Effector memory CD4-positive, alpha-beta T cell (primary cell): ENCODE results near the gene PPL.

Source experiments
- DNase-seq, 3 donors: peaks; one replicate each; pipeline ENCODE4 v3.0.0-alpha.2; 2020
- H3K27ac ChIP-seq: 2 replicates; pipeline ENCODE4 v1.7.0; 2013; ENCODE audit warnings: mild to moderate bottlenecking, low read length, moderate library complexity; ENCODE audit not compliant: insufficient read depth, poor library complexity, severe bottlenecking
- H3K27me3 ChIP-seq: replicated peaks from 2 replicates; pipeline ENCODE4 v1.7.0; 2013; ENCODE audit warnings: mild to moderate bottlenecking, low read length; ENCODE audit not compliant: insufficient read depth, control insufficient read depth, poor library complexity, severe bottlenecking
- H3K36me3 ChIP-seq: 2 replicates; pipeline ENCODE4 v1.7.0; 2013; ENCODE audit warnings: mild to moderate bottlenecking, low read length, moderate library complexity; ENCODE audit not compliant: control insufficient read depth, insufficient read depth
- H3K4me1 ChIP-seq: 2 replicates; pipeline ENCODE4 v1.7.0; 2013; ENCODE audit warnings: low read length, mild to moderate bottlenecking; ENCODE audit not compliant: control insufficient read depth, insufficient read depth, poor library complexity, severe bottlenecking
- H3K4me3 ChIP-seq: 2 replicates; pipeline ENCODE4 v1.7.0; 2013; ENCODE audit warnings: low read length, low read depth, mild to moderate bottlenecking; ENCODE audit not compliant: insufficient read depth, poor library complexity, severe bottlenecking
- H3K9me3 ChIP-seq: 2 replicates; pipeline ENCODE4 v1.7.0; 2013; ENCODE audit warnings: mild to moderate bottlenecking, low read length, moderate library complexity; ENCODE audit not compliant: control insufficient read depth

Gene PPL

DNA sequence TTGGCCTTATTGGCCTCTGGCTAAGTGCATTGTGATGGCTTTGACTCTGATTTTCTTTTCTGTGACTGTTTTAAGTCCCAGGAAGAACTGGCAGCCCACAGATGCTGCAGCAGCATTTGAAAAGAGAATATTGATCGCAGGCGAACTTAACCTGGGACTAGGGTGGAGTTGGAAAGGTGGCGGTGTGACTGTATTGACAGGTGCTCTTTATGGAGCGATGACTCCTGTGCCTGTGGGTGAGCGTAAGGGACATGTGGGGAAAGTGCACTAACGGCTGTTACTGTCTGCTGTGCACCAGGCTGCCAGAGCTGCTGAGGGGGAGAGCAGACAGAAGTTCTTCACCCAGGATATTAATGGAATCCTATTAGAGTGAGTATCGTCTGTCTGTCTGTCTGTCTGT lies 68.4 kb downstream of the PPL start:
- DNase-seq, result no peak
- Histone ChIP-seq H3K4me1 (no peaks in the 10 kb centered on the region), H3K36me3 (peaks cover 59% of the 10 kb centered on the region), H3K9me3 (no peaks in the 10 kb centered on the region), H3K4me3 (no peak overlapping the region), H3K27ac (no peak overlapping the region), H3K27me3 (no peaks in the 10 kb centered on the region)

DNA sequence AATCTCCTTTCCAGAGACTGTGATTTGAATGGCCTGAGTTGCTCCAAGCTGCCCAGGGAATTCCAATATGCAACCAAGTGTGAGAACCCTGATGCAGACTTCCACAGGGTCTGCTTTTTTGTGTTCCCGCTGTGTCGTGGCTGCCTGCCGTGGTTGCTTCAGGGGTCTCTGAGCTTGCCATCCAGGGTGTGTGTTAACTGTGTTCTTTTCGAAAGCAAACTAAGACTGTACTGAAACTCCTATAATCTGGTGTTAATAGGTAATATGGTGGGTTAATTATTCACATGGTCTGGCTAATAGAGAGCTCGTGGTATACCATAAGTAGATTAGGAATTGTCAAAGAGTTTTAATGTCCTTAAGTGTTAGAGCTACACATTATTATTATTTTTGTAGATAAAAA lies 68.9 kb downstream of the PPL start:
- DNase-seq, result no peak
- Histone ChIP-seq H3K9me3 (no peaks in the 10 kb centered on the region), H3K36me3 (peaks cover 54% of the 10 kb centered on the region), H3K4me3 (no peak overlapping the region), H3K4me1 (no peaks in the 10 kb centered on the region), H3K27ac (no peak overlapping the region), H3K27me3 (no peaks in the 10 kb centered on the region)

DNA sequence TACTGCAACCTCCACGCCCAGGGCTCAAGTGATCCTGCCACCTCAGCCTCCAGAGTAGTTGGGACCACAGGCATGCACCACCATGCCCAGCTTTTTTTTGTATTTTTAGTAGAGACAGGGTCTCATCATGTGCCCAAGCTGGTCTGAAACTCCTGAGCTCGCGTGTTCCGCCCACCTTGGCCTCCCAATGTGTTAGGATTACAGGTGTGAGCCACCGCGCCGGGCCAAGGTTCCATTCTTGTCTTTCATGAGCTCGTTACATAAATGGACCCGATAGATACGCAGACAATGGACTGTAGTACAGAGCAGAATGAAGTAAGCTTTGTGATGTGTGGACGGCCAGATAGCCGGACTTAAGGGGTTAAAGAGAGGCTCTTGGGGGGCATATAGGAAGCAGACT lies 70.4 kb downstream of the PPL start:
- Histone ChIP-seq H3K36me3 (peaks cover 44% of the 10 kb centered on the region), H3K9me3 (no peaks in the 10 kb centered on the region), H3K4me1 (no peaks in the 10 kb centered on the region), H3K27ac (no peak overlapping the region), H3K27me3 (no peaks in the 10 kb centered on the region), H3K4me3 (no peak overlapping the region)
- DNase-seq, result no peak

DNA sequence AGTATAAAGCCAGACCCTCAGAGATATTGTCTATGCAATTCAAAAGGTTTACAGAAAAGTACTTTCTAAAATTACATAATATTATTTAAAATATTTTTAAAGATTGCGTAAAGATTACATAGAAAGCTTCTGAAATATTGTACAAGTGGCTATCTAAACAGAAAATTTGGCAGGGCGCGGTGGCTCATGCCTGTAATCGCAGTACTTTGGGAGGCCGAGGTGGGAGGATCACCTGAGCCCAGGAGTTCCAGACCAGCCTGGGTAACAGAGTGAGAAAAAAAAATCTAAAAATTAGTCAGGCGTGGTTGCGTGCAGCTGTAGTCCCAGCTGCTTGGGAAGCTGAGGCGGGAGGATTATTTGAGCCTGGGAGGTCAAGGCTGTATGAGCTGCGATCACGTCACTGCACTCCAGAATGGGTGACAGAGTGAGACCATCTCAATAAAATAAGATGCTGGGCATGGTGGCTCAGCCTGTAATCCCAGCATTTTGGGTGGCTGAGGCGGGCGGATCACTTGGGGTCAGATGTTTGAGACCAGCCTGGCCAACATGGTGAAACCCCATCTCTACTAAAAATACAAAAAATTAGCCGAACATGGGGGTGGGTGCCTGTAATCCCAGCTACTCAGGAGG lies 71.6 kb downstream of the PPL start:
- no peaks in the 10 kb centered on the region for H3K9me3 ChIP-seq
- H3K27ac ChIP-seq, result no peak overlapping the region
- no peaks in the 10 kb centered on the region for H3K4me1 ChIP-seq
- peaks cover 45% of the 10 kb centered on the region for H3K36me3 ChIP-seq
- H3K27me3 ChIP-seq, result no peaks in the 10 kb centered on the region
- no peak overlapping the region for H3K4me3 ChIP-seq
- no peak for DNase-seq

GRCh38 chr16:4864728-4865127 lies 72.2 kb downstream of the PPL start:
- Histone ChIP-seq H3K36me3 (peaks cover 45% of the 10 kb centered on the region), H3K9me3 (no peaks in the 10 kb centered on the region), H3K4me1 (no peaks in the 10 kb centered on the region), H3K4me3 (no peak overlapping the region), H3K27me3 (no peaks in the 10 kb centered on the region), H3K27ac (no peak overlapping the region)
- DNase-seq, result no peak

- DNase-seq, result no peak
- no peaks in the 10 kb centered on the region for H3K27me3 ChIP-seq
- H3K4me1 ChIP-seq, result no peaks in the 10 kb centered on the region
- peaks cover 49% of the 10 kb centered on the region for H3K36me3 ChIP-seq
- no peak overlapping the region for H3K4me3 ChIP-seq
- no peak overlapping the region for H3K27ac ChIP-seq
- H3K9me3 ChIP-seq, result no peaks in the 10 kb centered on the region
These were observed 74.3 kb downstream of the PPL start for GRCh38 chr16:4862639-4863038.

GRCh38 chr16:4860727-4861342 lies 76.1 kb downstream of the PPL start:
- Histone ChIP-seq H3K4me1 (no peaks in the 10 kb centered on the region), H3K4me3 (no peak overlapping the region), H3K36me3 (peaks cover 53% of the 10 kb centered on the region)

GRCh38 chr16:4859900-4860255 lies 77.1 kb downstream of the PPL start:
- Histone ChIP-seq H3K9me3 (no peaks in the 10 kb centered on the region), H3K4me1 (no peaks in the 10 kb centered on the region), H3K27me3 (no peaks in the 10 kb centered on the region), H3K36me3 (peaks cover 60% of the 10 kb centered on the region), H3K27ac (no peak overlapping the region), H3K4me3 (no peak overlapping the region)
- DNase-seq, result no peak

More at GRCh38 chr16:4860727-4861342, 76.1 kb downstream of the PPL start:
- H3K27ac ChIP-seq, result no peak overlapping the region
- no peak for DNase-seq
- no peaks in the 10 kb centered on the region for H3K27me3 ChIP-seq
- H3K9me3 ChIP-seq, result no peaks in the 10 kb centered on the region

GRCh38 chr16:4859190-4859899 lies 77.6 kb downstream of the PPL start:
- no peak for DNase-seq
- Histone ChIP-seq H3K27ac (no peak overlapping the region), H3K36me3 (peaks cover 59% of the 10 kb centered on the region)

DNA sequence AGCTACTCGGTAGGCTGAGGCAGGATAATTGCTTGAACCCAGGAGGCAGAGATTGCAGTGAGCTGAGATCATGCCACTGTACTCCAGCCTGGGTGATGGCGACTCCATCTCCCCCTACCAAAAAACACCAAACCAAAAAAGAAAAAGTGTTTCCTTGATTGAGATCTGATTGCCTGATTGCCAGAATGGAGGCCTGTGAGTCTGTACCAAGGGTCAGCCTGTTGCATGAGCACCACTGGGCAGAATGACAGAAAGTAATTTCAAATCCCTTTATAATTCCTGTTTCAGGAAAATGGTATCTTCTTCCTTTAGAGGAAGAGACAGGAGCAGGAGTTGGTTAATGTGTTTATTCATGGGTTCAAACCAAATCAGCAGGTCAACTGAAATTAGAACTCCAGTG lies 81.1 kb downstream of the PPL start:
- Histone ChIP-seq H3K36me3 (peaks cover 60% of the 10 kb centered on the region), H3K4me3 (no peak overlapping the region), H3K27me3 (no peaks in the 10 kb centered on the region), H3K9me3 (no peaks in the 10 kb centered on the region), H3K4me1 (no peaks in the 10 kb centered on the region), H3K27ac (no peak overlapping the region)
- no peak for DNase-seq

More at GRCh38 chr16:4859190-4859899, 77.6 kb downstream of the PPL start:
- no peaks in the 10 kb centered on the region for H3K9me3 ChIP-seq
- H3K4me1 ChIP-seq, result no peaks in the 10 kb centered on the region
- H3K4me3 ChIP-seq, result no peak overlapping the region
- H3K27me3 ChIP-seq, result no peaks in the 10 kb centered on the region
